H1 (cell line): ENCODE data around the gene FZD4. TPM values are rescaled to one million over a fixed set of nuclear protein-coding genes. Genes with fewer than 3 reads are reported as not detected.

Experiments used
- CTCF ChIA-PET: fragments of 300-600 bp; sonication (Branson Sonifier 250); formaldehyde crosslinking; loops from one replicate; lab custom pipeline; 2021; ENCODE audit not compliant: partially characterized antibody; lab: Charles Lee
- POLR2A ChIA-PET: fragments of 300-600 bp; sonication (Branson Sonifier 250); formaldehyde crosslinking; loops from one replicate; lab custom pipeline; 2021; ENCODE audit warnings: inconsistent platforms; ENCODE audit not compliant: partially characterized antibody; lab: Charles Lee
- DNase-seq, 2 experiments: peaks; one replicate each; pipeline versions ENCODE4 v3.0.0 to v3.0.0-alpha.2; 2010 to 2022; ENCODE audit warnings: low spot score in 2 of 2, low read depth in 1 of 2, mixed read lengths in 1 of 2
- FAIRE-seq: peaks from 2 replicates; lab custom pipeline; 2011; peaks lifted over from hg19 to GRCh38; lab: Jason Lieb, UNC
- H2AFZ ChIP-seq: 2 replicates; pipeline ENCODE4 v1.8.1; 2012; ENCODE audit warnings: low read length, inconsistent platforms
- H2AK5ac ChIP-seq: 2 replicates; pipeline ENCODE4 v1.6.1; 2013; ENCODE audit warnings: low read depth, low read length
- H2BK120ac ChIP-seq: replicated peaks from 2 replicates; pipeline ENCODE3; 2013; ENCODE audit warnings: low read depth, low read length, inconsistent platforms
- H2BK12ac ChIP-seq: 2 replicates; pipeline ENCODE4 v1.6.1; 2013; ENCODE audit warnings: low read depth, low read length
- H2BK15ac ChIP-seq: 2 replicates; pipeline ENCODE4 v1.6.1; 2013; ENCODE audit warnings: low read length
- H2BK20ac ChIP-seq: 2 replicates; pipeline ENCODE4 v1.6.1; 2013; ENCODE audit warnings: low read length
- H2BK5ac ChIP-seq: 2 replicates; pipeline ENCODE4 v1.6.1; 2013; ENCODE audit warnings: low read depth, low read length
- H3K14ac ChIP-seq: 2 replicates; pipeline ENCODE4 v1.6.1; 2013; ENCODE audit warnings: inconsistent platforms; ENCODE audit not compliant: insufficient read length
- H3K18ac ChIP-seq: 2 replicates; pipeline ENCODE4 v1.6.1; 2013; ENCODE audit warnings: low read length; ENCODE audit errors: extremely low read depth
- H3K23ac ChIP-seq: 2 replicates; pipeline ENCODE4 v1.6.1; 2013; ENCODE audit warnings: inconsistent platforms; ENCODE audit not compliant: insufficient read length
- H3K23me2 ChIP-seq: 2 replicates; pipeline ENCODE4 v1.6.1; 2013; ENCODE audit warnings: low read depth, low read length
- H3K27ac ChIP-seq: 2 replicates; pipeline ENCODE4 v1.6.1; 2011; ENCODE audit warnings: low read depth, low read length, inconsistent platforms
- H3K27me3 ChIP-seq, 4 experiments: replicated peaks in 1 of 4; 1 replicate in 1 of 4; 2 replicates in 3 of 4; pipeline versions ENCODE4 v1.6.1 to v1.8.1; 2011 to 2013; ENCODE audit warnings: low read length in 3 of 4, mild to moderate bottlenecking in 3 of 4, inconsistent platforms in 2 of 4, mixed read lengths in 2 of 4, moderate library complexity in 1 of 4; ENCODE audit not compliant: control insufficient read depth in 3 of 4, insufficient read depth in 3 of 4; ENCODE audit errors: extremely low read depth in 1 of 4
- H3K36me3 ChIP-seq, 4 experiments: 2 replicates each; pipeline versions ENCODE4 v1.6.1 to v1.8.1; 2011 to 2013; ENCODE audit warnings: mild to moderate bottlenecking in 4 of 4, low read length in 3 of 4, moderate library complexity in 2 of 4, control low read depth in 1 of 4, inconsistent platforms in 1 of 4; ENCODE audit not compliant: insufficient read depth in 4 of 4, control insufficient read depth in 2 of 4
- H3K4ac ChIP-seq: replicated peaks from 2 replicates; pipeline ENCODE3; 2013; ENCODE audit warnings: low read length, low read depth, mixed read lengths, inconsistent platforms; ENCODE audit not compliant: insufficient read length
- H3K4me1 ChIP-seq, 4 experiments: replicated peaks in 1 of 4; 1 replicate in 1 of 4; 2 replicates in 3 of 4; pipeline versions ENCODE4 v1.6.1 to v1.8.1; 2011 to 2013; ENCODE audit warnings: low read length in 3 of 4, inconsistent platforms in 2 of 4, mixed read lengths in 1 of 4; ENCODE audit not compliant: insufficient read depth in 4 of 4, control insufficient read depth in 3 of 4
- H3K4me2 ChIP-seq, 2 experiments: 2 replicates each; pipeline versions ENCODE4 v1.6.1 to v1.8.1; 2011 to 2013; ENCODE audit warnings: low read depth in 2 of 2, low read length in 2 of 2, control low read depth in 1 of 2, inconsistent platforms in 1 of 2, mild to moderate bottlenecking in 1 of 2; ENCODE audit not compliant: insufficient read depth in 1 of 2
- H3K4me3 ChIP-seq, 4 experiments: fragments of 200-600, 300-600 bp in 1 of 4; sonication (generic), shearing (Covaris generic), sonication (Bioruptor Twin) in 1 of 4; 2 replicates each; pipeline versions ENCODE4 v1.5.1 to v1.8.1; 2011 to 2016; ENCODE audit warnings: low read length in 4 of 4, low read depth in 3 of 4, control low read depth in 2 of 4, inconsistent platforms in 2 of 4, mild to moderate bottlenecking in 2 of 4, mixed read lengths in 1 of 4, moderate library complexity in 1 of 4; ENCODE audit not compliant: insufficient read depth in 2 of 4; ENCODE audit errors: extremely low read depth in 1 of 4
- H3K56ac ChIP-seq: replicated peaks from 2 replicates; pipeline ENCODE3; 2013; ENCODE audit warnings: low read depth, mild to moderate bottlenecking, mixed read lengths, low read length, inconsistent platforms; ENCODE audit not compliant: insufficient read length
- H3K79me1 ChIP-seq: 2 replicates; pipeline ENCODE4 v1.6.1; 2013; ENCODE audit warnings: low read depth, low read length, control low read depth
- H3K79me2 ChIP-seq, 2 experiments: 2 replicates each; pipeline versions ENCODE4 v1.6.1 to v1.8.1; 2012 to 2013; ENCODE audit warnings: low read length in 2 of 2, mild to moderate bottlenecking in 2 of 2, inconsistent platforms in 1 of 2; ENCODE audit not compliant: insufficient read depth in 2 of 2, control insufficient read depth in 1 of 2
- H3K9ac ChIP-seq, 4 experiments: replicated peaks in 1 of 4; 1 replicate in 1 of 4; 2 replicates in 3 of 4; pipeline versions ENCODE4 v1.6.1 to v1.8.1; 2011 to 2013; ENCODE audit warnings: low read depth in 3 of 4, low read length in 3 of 4, control low read depth in 2 of 4, mild to moderate bottlenecking in 2 of 4, moderate library complexity in 2 of 4, inconsistent platforms in 1 of 4; ENCODE audit errors: extremely low read depth in 1 of 4
- H3K9me3 ChIP-seq, 2 experiments: 2 replicates each; pipeline versions ENCODE4 v1.6.1 to v1.8.1; 2012 to 2013; ENCODE audit warnings: mild to moderate bottlenecking in 2 of 2, moderate library complexity in 2 of 2, control low read depth in 1 of 2, inconsistent platforms in 1 of 2, low read depth in 1 of 2, low read length in 1 of 2, mixed read lengths in 1 of 2; ENCODE audit not compliant: insufficient read depth in 2 of 2
- H4K20me1 ChIP-seq, 2 experiments: replicated peaks in 1 of 2; 2 replicates each; pipeline versions ENCODE3 to v1.8.1; 2011 to 2013; ENCODE audit warnings: inconsistent platforms in 2 of 2, low read length in 2 of 2, mild to moderate bottlenecking in 1 of 2; ENCODE audit not compliant: insufficient read depth in 2 of 2, control insufficient read depth in 1 of 2
- H4K5ac ChIP-seq: 2 replicates; pipeline ENCODE4 v1.6.1; 2013; ENCODE audit warnings: low read length, low read depth, mixed read lengths, inconsistent platforms; ENCODE audit not compliant: insufficient read length
- H4K8ac ChIP-seq: 2 replicates; pipeline ENCODE4 v1.8.0; 2013; ENCODE audit warnings: mild to moderate bottlenecking, moderate library complexity, low read length, inconsistent platforms; ENCODE audit not compliant: insufficient read depth; ENCODE audit errors: extremely low read depth
- H4K91ac ChIP-seq: replicated peaks from 2 replicates; pipeline ENCODE3; 2013; ENCODE audit warnings: low read length, mixed read lengths, inconsistent platforms; ENCODE audit not compliant: insufficient read length
- GABPA ChIP-seq: IDR thresholded peaks from 2 replicates; pipeline ENCODE4 v1.6.1; 2011; ENCODE audit warnings: mild to moderate bottlenecking, low read length, moderate library complexity, borderline replicate concordance; ENCODE audit not compliant: insufficient read depth
- SIN3A ChIP-seq, 2 experiments: IDR thresholded peaks in 1 of 2; conservative IDR thresholded peaks in 1 of 2; 2 replicates each; pipeline ENCODE4 v1.6.1; 2011 to 2012; ENCODE audit warnings: low read length in 2 of 2, improper control_type of control experiment in 1 of 2, low read depth in 1 of 2, mild to moderate bottlenecking in 1 of 2
- WGBS, 2 experiments: shearing (Covaris generic) in 1 of 2; methylation state at CpG; one replicate each; pipeline versions ENCODE4 v1.1.6 to v1.1.7; 2013 to 2015; ENCODE audit warnings: low lambda C conversion rate in 2 of 2, mixed read lengths in 2 of 2, inconsistent platforms in 1 of 2, low coverage in 1 of 2, missing lambda C conversion rate in 1 of 2; ENCODE audit not compliant: insufficient replicate concordance in 2 of 2, insufficient coverage in 1 of 2, insufficient read length in 1 of 2; ENCODE audit errors: extremely low coverage in 1 of 2, missing lambda C conversion rate in 1 of 2; 5-methylcytosine and 5-hydroxymethylcytosine counted together
- polyA plus RNA-seq, 7 experiments: library from polyadenylated mRNA; depleted of rRNA in 3 of 7; stranded (reverse) in 5 of 7; unstranded in 2 of 7; fragments of >200 nt in 5 of 7; fragments of 200-250 nt in 2 of 7; gene quantifications; 1 replicate in 5 of 7; 2 replicates in 1 of 7; 4 replicates in 1 of 7; pipeline versions ENCODE4 v1.2.1 to v1.2.3, GENCODE V29; 2011 to 2013; ENCODE audit warnings: missing spikeins in 2 of 7, mixed read lengths in 2 of 7
- total RNA-seq: library from RNA; stranded (reverse); fragmentation: NEBNext Ultra II Directional; extraction: Animal tissue kit (Norgen Biotek cat#: 25700); gene quantifications from 2 replicates; pipeline ENCODE4 v1.2.1, GENCODE V29; 2021

The FZD4 gene
- total and polyA plus RNA-seq, 2 of the 8 experiments (the other 6 are each of a cell fraction or from before 2014, with no cell fraction given): 3.1 to 7.1 TPM

DNA sequence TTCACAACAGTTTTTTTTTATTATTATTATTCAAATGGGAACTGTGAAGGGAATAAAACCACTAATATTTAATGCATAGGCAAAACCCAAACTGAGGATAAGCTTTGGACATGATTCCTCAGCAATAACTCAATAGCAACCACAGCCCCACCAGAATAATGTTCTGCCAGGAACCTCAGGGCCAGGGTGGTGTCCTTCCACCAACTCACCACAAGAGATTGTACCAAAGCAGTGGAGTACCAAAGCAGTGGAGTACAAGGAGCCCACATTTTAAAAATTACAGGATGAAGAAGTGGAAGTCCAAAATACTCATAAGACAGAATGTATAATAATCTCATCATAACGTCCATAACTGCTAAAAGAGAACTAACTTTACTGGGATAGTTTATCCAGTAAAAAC is 32.5 kb upstream of the FZD4 start:
- no peak overlapping the region for H2BK20ac ChIP-seq
- no peak overlapping the region for H3K56ac ChIP-seq
- H2BK120ac ChIP-seq: no peak overlapping the region
- no peak for DNase-seq
- H2AFZ ChIP-seq: no peak overlapping the region
- FAIRE-seq: no peak
- no peak overlapping the region for H3K14ac ChIP-seq
- no peaks in the 10 kb centered on the region for H4K20me1 ChIP-seq
- H3K79me2 ChIP-seq: no peaks in the 10 kb centered on the region
- no peak overlapping the region for H2BK12ac ChIP-seq
- 68% methylated on average over 1 of the region's 1 CpG; no CpG with 5 or more reads in 1 of the 2 experiments for WGBS, 2 experiments
- H3K27me3 ChIP-seq: no peaks in the 10 kb centered on the region
- H4K8ac ChIP-seq: no peak overlapping the region
- no peak overlapping the region for H3K18ac ChIP-seq
- no peak overlapping the region for H3K4ac ChIP-seq
- H2AK5ac ChIP-seq: no peak overlapping the region
- no peaks in the 10 kb centered on the region for H3K79me1 ChIP-seq
- H2BK5ac ChIP-seq: no peak overlapping the region
- no peak overlapping the region for H3K27ac ChIP-seq
- no peak overlapping the region for H4K91ac ChIP-seq
- H2BK15ac ChIP-seq: no peak overlapping the region
- H3K4me1 ChIP-seq: peaks cover 0 to 2% (median under 1%) of the 10 kb centered on the region in 4 experiments; a peak in 3 of 7 replicates
- ChIA-PET CTCF (interaction anchor here (0.7 to 1.9 kb wide), 5 partner anchors 9 to 608 kb away, joined by 3 to 8 read pairs (median 4); no protein-coding TSS in a partner anchor), POLR2A (no interaction called here)
- H3K9me3 ChIP-seq: no peaks in the 10 kb centered on the region
- no peak overlapping the region for H3K4me3 ChIP-seq
- no peak overlapping the region for H3K23ac ChIP-seq
- H3K9ac ChIP-seq: no peak overlapping the region
- H4K5ac ChIP-seq: no peak overlapping the region
- no peaks in the 10 kb centered on the region for H3K36me3 ChIP-seq
- H3K23me2 ChIP-seq: no peaks in the 10 kb centered on the region
- no peak overlapping the region for H3K4me2 ChIP-seq
- no peak for TF ChIP-seq GABPA
- TF ChIP-seq SIN3A (conservative IDR thresholded peaks at IDR 0.05 in 1 of 2, IDR thresholded peaks at IDR 0.05 in 1 of 2; ENCODE audit: low read depth in 1 of 2, low read length in 2 of 2): no peak
